NCI-H2196 treated with DMSO at 0.1 percent for 48 hours (cell line): Measurements from ENCODE around the gene NELL1.
"Not testable (repeated sequence)": the region's sequence is repeated elsewhere in the genome, so short reads cannot be mapped to it uniquely, and the experiment has no call there.

Experiments
- DNase-seq: peaks from one replicate; lab custom pipeline; 2025; ENCODE audit not compliant: unreplicated experiment; lab: John Stamatoyannopoulos, UW

Gene NELL1

DNA sequence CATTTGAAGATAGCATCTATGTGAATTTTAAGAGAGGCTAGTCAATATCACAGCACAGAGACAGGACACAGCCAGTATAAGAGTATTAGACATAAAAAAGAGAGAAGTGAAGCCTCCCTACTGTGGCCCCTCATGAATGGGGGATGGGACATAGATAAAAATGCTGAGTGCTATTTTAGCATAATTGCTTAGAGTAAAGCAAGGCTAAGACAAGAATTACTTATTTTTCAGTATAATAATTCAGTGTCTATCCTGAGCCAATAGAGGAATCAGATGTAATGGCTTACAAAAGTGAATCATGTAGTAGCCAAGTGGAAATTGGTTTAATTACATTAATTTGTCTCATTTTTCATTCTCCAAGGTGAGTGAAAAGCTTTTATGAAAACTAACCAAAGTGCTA lies 419.5 kb downstream of the NELL1 start:
- DNase-seq: no peak

DNA sequence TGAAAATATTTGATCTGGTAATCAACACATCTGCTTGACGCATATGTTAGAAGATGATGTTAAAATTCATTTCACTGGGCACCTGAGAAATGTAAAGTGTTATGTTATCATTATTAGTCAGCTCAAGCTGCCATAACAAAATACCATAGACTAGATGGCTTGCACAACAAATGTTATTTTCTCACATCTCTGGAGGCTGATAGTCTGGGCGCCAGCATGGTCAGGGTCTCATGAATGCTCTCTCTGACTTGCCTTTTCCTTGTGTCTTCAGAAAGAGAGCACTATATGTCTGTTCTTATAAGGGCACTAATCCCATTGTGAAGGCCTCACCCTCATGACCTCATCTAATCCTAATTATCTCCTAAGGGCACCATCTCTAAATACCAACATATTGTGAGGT lies 435.3 kb downstream of the NELL1 start:
- DNase-seq: no peak

DNA sequence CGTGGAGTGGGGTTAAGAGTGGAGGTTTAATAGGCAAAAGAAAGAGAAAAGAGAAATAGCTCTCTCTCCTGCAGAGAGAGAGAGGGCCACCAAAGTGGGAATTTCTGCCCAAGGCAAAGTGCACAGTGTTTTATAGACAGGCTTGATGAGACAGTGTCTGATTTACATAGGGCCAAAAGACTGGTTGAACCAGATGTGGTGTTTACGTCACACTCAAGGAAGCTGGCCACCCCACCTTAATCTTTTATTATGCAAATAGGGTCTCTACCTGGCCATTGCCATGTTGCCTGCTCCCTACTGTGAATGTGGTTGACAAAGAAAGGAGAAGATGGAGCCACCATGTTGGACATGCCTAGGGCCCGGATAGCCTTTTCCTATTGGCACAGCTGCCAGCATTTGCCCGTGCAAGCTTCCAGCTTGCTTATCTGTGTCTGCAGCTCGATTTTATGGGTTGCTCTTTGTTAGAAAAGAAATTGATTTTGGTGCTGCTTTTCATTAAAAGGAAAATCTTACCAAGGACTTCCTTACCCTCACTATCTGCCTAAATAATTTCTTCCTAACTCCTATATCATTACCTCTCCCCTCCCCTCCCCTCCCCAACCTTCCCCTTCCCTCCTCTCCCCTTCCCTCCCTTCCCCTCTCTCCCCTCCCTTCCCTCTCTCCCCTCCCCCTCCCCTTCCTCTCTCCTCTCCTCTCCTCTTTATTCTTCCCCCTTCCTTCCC lies 436.0 kb downstream of the NELL1 start:
- no peak for DNase-seq

DNA sequence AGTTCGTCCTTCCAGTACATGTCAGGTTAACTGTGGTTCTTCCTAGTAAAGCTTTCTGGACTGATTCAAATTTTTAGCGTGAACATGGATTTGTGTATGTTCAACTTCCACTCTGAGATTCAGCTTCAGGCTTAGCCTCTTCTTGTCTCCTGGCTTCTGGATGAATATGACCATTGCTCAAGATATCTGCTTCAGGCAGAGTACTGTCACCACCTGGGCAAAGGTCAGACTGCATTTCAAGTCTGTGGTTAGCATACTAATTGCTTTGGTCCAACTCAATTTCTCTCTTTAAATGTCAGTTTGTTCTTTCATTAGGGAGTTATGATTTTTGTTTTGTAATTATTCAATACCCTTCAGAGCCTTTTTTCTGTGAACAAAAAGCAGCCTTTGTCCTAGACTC lies 440.0 kb downstream of the NELL1 start:
- DNase-seq: no peak

DNA sequence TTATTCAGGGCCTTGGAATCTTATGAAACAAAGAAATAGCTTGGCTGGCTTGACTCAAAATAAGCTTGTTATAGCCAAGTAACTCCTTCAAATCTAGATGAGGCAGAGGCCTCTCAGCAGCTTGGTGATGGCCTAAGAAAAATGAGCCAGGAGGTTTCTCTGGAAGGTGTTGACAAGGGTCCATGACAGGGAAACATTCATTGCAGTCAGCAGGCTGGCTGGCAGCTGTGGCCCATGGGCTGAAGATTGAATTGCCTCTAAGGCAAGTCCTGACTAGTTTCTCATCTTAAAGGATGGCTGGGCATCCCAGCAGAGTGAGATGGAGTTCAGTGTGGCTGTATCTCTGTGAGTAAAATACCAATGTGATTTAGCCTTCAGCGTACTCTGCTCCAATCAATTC lies 441.0 kb downstream of the NELL1 start:
- no peak for DNase-seq

DNA sequence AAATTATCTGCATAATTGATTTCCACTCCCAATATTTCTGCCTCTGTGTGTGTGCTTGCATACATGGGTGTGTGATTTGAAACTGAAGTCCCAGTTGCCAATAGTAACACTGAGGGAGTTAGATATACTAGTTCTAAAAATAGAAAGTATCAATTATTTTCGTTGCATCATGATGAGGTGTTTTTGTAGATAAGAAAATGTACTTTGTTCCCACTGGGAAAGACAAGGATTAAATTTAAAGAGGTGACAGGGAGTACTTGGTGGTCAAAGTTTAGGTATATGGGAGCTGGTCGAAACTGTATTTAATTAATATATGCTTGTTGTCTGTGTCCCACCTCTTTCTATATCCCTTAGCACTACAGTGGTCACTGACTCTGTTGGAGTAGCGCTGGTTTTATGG lies 444.5 kb downstream of the NELL1 start:
- no peak for DNase-seq

DNA sequence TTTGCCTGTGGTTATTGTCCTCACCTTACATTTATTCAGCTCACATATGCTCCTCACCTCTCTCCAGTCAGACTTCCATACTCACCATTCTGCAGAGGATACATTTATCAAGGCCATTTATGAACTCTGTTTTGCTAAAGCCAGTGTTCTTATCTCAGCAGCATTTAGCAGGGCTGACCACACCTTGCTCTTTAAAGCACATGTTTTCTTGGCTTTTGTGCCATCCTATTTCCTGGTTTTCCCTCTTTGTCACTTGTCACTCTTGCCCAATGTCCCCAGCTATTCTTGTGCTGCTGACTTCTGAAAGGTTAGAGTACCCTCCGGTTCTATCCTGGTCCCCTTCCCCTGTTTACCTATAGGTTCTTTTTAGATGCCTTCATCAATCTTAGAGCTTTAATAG lies 446.6 kb downstream of the NELL1 start:
- DNase-seq: no peak

DNA sequence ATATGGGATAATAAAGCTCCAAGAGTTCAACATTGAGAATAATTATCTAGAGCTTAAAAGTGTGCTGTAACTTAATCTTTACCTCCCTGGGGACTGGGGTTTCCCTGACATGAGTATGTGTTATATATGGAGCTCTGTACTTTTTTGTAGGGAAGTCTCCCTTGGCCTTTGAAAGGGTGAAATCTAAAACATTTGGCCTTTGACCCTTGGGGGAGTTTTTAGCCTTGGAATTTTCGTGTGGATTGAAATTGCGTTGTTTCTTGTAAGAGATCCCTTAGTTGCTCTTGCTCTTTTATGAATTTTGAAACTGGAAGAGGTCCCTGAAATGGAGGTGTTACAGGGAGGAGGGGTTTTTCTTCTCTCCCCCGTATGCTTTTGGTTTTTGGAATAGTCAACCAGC lies 450.0 kb downstream of the NELL1 start:
- no peak for DNase-seq

DNA sequence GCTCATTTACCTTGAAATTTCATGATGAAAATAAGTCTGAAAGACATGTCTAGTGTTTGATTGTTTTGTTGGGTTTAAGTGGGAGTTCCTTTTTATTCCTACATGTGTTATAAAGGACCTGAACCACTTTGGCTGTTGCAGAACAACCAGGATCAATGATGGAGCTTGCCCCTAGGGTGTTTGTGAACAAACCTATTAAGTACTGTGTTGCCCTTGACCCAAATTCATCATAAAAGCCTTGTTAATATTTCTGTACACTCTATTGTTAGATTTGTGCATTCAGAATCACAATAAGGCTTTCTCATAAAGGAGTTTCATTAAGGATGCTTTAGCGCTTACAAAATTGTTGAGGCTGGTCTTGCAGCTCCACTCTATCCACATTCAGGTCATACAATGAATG lies 452.6 kb downstream of the NELL1 start:
- DNase-seq: no peak

DNA sequence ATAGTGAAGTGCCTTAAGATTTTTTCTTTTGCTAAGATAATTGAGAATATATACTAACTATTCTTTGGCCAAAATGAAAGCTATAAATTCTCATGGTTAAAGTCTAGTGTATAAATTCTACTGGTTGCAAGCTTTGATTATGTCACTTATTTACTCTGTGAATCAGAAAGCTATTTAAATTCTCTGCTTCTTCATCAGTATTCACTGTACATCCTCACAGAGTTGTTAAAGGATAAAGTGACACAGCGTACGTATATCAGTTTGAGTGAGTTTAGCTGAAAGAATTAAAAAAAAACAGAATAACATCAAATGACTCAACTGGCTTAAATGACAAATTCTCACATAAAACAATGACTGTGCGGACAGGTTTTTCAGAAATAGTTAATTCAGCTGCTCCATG lies 453.1 kb downstream of the NELL1 start:
- no peak for DNase-seq

DNA sequence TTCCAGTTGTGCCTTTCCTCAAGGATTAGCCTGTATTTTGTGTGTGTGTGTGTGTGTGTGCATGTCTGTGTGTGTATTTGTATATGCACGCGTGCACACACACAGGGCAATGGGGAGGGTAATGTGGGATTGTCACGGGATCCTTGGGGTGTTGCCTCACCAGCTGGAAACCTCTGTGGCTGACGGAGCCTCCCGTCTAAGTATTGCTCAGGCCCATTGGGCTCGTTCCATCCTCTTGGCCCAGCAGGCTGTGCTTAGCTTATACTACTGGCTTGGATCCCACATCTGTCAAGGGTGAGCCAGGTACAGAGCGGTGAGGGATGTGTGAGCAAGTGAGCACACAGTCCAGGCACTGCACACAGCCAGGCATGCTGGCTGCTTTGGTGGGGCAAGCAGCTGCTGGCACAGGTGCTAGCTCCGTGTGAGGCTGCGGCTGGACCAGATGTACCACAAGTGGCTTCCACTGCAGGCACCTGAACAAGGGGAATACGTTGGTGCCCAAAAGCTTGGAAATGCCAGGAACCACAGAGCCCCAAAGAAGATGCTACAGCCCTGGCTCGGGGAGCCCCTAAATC lies 462.8 kb downstream of the NELL1 start:
- DNase-seq: no peak

DNA sequence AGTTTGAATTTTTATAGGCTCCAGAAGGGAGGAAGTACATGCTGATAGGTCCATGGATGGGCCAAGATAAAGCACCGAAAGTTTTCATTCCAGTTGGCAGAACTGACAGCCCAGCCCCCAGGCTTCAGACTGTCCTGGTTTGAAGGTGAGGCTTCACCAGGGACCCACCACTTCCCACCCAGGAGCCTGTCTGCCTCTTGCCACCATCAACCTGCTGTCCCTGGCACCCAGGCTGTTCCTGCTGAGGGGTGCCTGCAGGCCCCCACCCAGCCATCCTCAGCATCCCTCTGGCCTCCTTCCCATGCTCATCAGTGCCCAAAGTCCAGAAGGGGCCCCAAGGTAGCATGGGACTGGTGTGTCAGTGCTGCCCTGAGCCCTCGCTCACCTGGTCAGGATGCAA lies 463.9 kb downstream of the NELL1 start:
- DNase-seq: no peak

DNA sequence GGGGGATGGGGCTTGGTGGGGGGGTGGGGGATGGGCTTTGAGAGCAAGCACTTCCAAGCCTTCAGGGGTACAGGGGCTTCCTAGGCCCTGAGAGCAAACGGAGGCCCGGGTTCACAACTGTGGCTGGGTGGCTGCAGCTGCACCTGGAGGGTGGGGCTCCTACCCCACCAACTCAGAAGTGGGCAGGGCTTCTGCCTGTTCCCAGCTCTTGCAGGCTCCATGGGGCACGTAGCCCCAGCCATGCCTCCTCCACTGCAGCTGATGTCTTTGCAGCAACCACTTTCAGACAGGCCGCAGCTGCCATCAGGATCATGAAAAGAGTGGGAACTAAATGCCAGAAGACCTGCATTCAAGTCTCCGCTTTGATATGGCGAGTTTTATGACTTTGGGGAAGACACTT lies 464.3 kb downstream of the NELL1 start:
- no peak for DNase-seq

DNA sequence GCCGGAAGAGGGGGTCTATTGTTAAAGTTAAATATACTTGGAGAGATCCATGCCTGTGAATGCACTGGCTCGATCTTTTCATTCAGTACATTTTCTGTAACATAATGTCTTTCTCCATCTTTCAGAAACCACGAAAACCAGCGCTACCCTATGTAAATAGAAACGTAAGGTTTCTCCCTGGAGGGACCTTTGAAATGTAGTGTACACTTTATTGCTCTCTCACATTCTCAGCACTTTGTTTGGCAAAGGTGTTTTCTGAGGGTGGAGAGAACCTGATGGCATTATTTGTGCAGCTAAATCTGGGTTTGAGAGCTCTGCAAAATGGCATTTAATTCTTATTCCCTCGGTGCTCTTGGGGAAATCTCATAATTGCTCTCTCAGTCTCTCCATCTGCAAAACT lies 468.4 kb downstream of the NELL1 start:
- DNase-seq: no peak

DNA sequence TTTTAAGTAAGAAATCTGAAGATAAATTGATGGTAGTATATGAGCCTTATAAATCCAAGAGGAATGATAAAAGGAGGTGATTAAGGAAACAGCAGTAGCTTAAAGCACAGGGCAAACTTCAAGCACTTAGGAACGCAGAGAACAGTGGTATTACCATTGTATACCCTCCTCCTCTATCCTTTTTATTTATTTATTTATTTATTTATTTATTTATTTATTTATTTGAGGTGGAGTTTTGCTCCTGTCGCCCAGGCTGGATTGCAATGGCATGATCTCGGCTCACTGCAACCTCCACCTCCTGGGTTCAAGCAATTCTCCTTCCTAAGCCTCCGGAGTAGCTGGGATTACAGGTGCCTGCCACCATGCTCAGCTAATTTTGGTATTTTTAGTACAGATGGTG lies 472.2 kb downstream of the NELL1 start:
- DNase-seq: not testable (repeated sequence)

DNA sequence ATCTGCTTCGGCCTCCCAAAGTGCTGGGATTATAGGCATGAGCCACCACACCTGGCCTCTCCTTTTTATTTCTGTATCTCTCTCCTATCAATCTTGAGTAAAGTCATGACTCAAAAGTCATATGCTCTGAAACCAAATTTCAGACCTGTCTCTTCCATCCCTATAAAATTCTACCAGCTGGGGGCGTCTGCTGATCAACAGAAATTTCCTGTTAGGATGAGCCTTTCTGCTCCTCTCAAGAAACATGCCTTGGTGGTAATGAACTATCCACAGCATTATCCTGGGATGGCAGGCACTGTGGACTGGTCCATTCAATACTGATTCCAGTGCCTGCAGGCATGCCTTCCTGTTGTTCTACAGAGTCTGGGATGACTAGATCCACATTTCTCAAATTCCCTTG lies 472.6 kb downstream of the NELL1 start:
- no peak for DNase-seq

DNA sequence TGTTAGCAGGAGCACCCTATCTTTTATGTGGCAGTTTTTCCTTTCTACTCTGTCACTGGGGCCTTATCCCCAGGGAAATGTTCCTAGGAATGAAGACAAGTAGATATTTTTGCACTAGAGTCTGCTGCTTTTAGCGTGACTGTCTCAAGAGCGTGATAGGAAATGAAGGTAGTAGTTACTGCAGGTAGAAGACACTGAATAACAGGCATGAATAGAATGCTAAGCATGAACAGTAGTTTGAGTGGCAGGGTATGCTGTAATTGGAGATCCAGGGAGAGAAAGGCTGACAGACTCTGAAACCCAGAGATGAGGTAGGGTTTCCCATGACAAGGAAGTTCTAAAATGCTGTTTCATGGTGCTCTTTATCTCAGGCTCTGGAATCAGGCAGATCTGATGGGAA lies 475.1 kb downstream of the NELL1 start:
- no peak for DNase-seq

DNA sequence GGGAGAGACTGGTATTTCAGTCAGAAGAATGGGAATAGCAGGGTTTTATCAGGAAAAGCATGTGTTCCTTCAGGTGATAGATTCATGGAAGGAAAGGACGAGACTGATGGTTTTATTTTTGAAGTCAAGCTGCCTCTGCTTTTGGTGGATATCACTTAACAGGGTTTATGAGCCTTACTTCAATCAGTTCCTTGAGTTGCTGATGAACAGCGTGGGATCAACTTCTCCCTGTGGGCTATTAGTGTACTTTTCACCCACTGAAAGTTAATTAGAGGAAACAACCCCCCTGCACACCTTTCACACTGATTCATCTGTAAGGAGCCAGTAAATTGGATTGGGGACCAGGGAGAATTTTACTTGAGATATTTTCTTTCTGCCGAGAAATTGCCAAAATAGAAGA lies 479.0 kb downstream of the NELL1 start:
- DNase-seq: no peak

DNA sequence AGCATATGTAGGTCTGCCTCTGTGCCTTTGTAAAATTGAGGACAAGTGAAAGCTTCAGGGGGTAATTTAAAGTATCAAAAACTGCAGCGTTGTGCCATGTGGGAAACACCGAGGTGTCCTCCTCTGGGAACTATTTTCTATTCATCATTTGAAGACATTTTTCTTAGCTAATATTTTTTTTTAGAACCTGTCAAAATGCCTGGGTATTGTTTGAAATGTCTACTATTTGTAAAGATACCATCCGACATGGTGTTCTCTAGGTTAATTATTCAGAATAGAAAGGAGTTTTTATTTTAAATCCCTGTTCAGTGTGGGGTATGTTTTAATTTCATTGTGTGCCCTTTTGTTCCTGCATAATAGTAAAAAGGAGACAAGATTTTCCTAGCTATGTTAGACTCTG lies 490.8 kb downstream of the NELL1 start:
- no peak for DNase-seq

DNA sequence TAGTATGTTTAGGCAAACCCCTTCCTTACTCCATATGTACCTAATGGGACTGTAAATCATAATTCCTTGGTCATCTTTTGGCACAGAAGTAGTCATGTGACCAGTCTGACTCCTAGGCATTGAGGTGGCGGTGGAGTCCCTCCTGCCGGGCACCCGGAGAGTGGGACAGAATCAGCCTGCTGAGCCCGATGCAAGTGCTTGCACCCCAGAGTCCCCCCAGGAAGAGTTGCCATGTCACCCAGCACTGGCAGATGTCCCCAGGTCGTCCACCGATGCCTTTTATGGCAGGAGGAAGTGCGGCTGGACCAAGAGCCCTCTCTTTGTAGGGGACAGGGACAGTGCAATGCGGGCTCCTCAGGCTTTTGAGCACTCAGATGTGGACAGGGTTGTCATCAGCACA lies 500.3 kb downstream of the NELL1 start:
- DNase-seq: no peak

DNA sequence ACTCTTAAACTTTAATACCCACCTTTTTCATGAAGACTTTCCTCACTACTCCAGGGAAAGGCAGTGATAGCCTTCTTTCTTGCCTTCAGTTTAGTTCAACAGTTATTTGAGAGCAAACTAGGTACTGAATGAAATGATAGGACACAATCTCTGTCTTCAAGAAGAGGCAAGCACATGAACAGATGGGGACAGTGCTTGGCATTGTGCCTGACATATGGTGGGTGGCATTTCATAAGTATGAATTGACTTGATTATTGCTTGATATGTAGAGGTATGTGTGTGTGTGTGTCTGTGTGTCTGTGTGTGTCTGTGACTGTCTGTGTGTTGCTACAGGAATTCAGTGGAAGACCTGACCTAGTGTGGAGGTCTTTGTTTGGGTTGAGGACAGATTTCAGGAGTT lies 504.1 kb downstream of the NELL1 start:
- no peak for DNase-seq

DNA sequence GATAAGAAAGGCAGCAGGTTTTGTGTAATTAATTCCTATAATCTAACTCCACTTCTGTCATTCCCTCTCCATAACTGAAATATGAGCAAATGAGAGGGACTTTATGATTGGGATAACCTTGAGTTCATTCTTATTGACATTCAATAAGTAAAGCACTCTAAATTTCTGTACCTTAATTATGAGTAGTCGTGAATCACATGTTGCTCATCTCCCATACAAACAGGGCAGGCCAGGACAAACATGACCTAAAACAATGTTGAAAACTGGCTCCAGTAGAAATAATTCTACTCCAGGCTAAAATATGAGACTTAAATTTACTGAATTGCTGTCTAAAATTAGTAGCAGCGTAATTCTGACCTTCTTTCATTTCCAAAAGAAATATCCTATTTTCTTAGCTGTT lies 505.4 kb downstream of the NELL1 start:
- DNase-seq: no peak

DNA sequence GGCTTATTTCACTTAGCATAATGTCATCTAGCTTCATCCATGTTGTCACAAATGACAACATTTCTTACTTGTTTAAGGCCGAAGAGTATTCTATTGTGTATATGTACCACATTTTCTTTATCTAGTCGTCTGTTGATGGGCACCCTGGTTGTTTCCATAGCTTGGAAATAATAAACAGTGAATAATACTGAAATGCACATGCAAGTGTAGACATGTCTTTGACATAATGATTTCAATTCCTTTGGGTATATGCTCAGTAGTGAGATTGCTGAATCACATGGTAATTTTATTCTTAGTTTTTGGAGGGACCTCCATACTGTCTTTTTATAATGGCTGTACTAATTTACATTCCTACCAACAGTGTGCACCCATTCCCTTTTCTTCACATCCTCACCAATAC lies 508.0 kb downstream of the NELL1 start:
- DNase-seq: no peak
